Endothelial cell (in vitro differentiated cells): ENCODE measurements around the gene NADSYN1. TPM values are rescaled to one million over a fixed set of nuclear protein-coding genes. Genes with fewer than 3 reads are reported as not detected.

ENCODE experiments used
- DNase-seq: peaks from one replicate; pipeline ENCODE4 v3.0.0; 2021; ENCODE audit warnings: low spot score
- H3K27ac Mint-ChIP-seq: one replicate; pipeline ENCODE4 v1.8.0; 2021; ENCODE audit warnings: mixed read lengths, inconsistent platforms; ENCODE audit not compliant: unreplicated experiment
- H3K27me3 Mint-ChIP-seq: one replicate; pipeline ENCODE4 v1.8.0; 2021; ENCODE audit warnings: mild to moderate bottlenecking, moderate library complexity, mixed read lengths, inconsistent platforms; ENCODE audit not compliant: unreplicated experiment
- H3K36me3 Mint-ChIP-seq: one replicate; pipeline ENCODE4 v1.8.0; 2021; ENCODE audit warnings: mild to moderate bottlenecking, low read depth, mixed read lengths, inconsistent platforms; ENCODE audit not compliant: unreplicated experiment
- H3K4me1 Mint-ChIP-seq: one replicate; pipeline ENCODE4 v1.8.0; 2021; ENCODE audit warnings: mild to moderate bottlenecking, mixed read lengths, inconsistent platforms; ENCODE audit not compliant: unreplicated experiment
- H3K4me3 Mint-ChIP-seq: one replicate; pipeline ENCODE4 v1.8.0; 2021; ENCODE audit warnings: mild to moderate bottlenecking, mixed read lengths, inconsistent platforms; ENCODE audit not compliant: unreplicated experiment
- H3K9me3 Mint-ChIP-seq: one replicate; pipeline ENCODE4 v1.8.0; 2021; ENCODE audit warnings: mixed read lengths, inconsistent platforms; ENCODE audit not compliant: unreplicated experiment
- CTCF ChIP-seq: fragments of 200-600 bp; sonication (generic); IDR thresholded peaks from one replicate; pipeline ENCODE4 v1.5.0; 2021; ENCODE audit warnings: antibody characterized with exemption; ENCODE audit not compliant: unreplicated experiment
- total RNA-seq: library from RNA; stranded (reverse); fragmentation: NEBNext Ultra II Directional; extraction: Animal tissue kit (Norgen Biotek cat#: 25700); gene quantifications from one replicate; pipeline ENCODE4 v1.2.1, GENCODE V29; 2021; ENCODE audit not compliant: unreplicated experiment

Gene NADSYN1
- total RNA-seq, 1 donor from 2014 or later = 69.0 TPM

GRCh38 chr11:71442123-71442522, 10.9 kb upstream of the NADSYN1 start:
- H3K36me3 Mint-ChIP-seq = peaks cover 30% of the 10 kb centered on the region
- peaks cover 4% of the 10 kb centered on the region for H3K27me3 Mint-ChIP-seq
- no peak overlapping the region for H3K4me3 Mint-ChIP-seq
- no peak overlapping the region for H3K27ac Mint-ChIP-seq
- no peak for TF ChIP-seq CTCF
- H3K4me1 Mint-ChIP-seq = peaks cover 6% of the 10 kb centered on the region
- DNase-seq = no peak
- no peaks in the 10 kb centered on the region for H3K9me3 Mint-ChIP-seq

GRCh38 chr11:71442880-71443279, 10.1 kb upstream of the NADSYN1 start:
- Mint-ChIP-seq H3K4me1 (peaks cover 9% of the 10 kb centered on the region), H3K27me3 (peaks cover 4% of the 10 kb centered on the region), H3K4me3 (no peak overlapping the region), H3K36me3 (peaks cover 30% of the 10 kb centered on the region), H3K27ac (no peak overlapping the region), H3K9me3 (no peaks in the 10 kb centered on the region)
- no peak for DNase-seq
- no peak for TF ChIP-seq CTCF

GRCh38 chr11:71443736-71444445, 9.1 kb upstream of the NADSYN1 start:
- Mint-ChIP-seq H3K27me3 (peaks cover 5% of the 10 kb centered on the region), H3K9me3 (no peaks in the 10 kb centered on the region), H3K27ac (no peak overlapping the region), H3K4me3 (no peak overlapping the region), H3K4me1 (peaks cover 10% of the 10 kb centered on the region), H3K36me3 (peaks cover 30% of the 10 kb centered on the region)
- TF ChIP-seq CTCF = no peak
- DNase-seq = no peak

- peaks cover 9% of the 10 kb centered on the region for H3K27me3 Mint-ChIP-seq
- H3K36me3 Mint-ChIP-seq = peaks cover 34% of the 10 kb centered on the region
- no peak overlapping the region for H3K27ac Mint-ChIP-seq
- H3K9me3 Mint-ChIP-seq = no peaks in the 10 kb centered on the region
- H3K4me1 Mint-ChIP-seq = peaks cover 19% of the 10 kb centered on the region
- DNase-seq = no peak
- no peak overlapping the region for H3K4me3 Mint-ChIP-seq
- TF ChIP-seq CTCF = no peak
Measured at GRCh38 chr11:71444811-71445210, 8.2 kb upstream of the NADSYN1 start.

DNA sequence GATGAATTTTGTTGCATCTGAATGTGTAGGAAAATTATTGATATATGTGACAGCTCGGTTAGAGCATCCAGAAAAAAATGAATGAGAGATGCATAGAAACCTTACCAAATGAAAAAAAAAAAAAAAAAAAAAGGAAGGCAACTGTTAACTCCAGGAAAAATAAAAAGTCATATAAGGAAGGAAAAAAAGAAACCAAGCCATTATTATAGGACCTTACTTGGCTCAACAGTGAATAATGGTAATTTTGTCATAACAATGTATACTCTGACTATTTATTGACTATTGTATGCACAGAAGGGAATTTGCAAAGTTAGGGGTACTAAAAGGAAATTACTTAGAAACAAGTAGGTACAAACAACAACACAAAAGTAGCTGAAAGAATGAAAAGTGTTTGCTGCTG, 6.9 kb upstream of the NADSYN1 start:
- Mint-ChIP-seq H3K9me3 (no peaks in the 10 kb centered on the region), H3K27ac (no peak overlapping the region), H3K4me3 (peak overlapping the region; percentile 93), H3K4me1 (peaks cover 21% of the 10 kb centered on the region), H3K36me3 (peaks cover 32% of the 10 kb centered on the region), H3K27me3 (peaks cover 9% of the 10 kb centered on the region)
- TF ChIP-seq CTCF = no peak
- no peak for DNase-seq
